T-helper 2 cell treated with Interferon-gamma antibody and Interleukin-4, amounts not matched to agents 100 ng/mL and 5 ng/mL, for 36 hours (primary cell): ENCODE data around the gene ROCK2. TPM values are rescaled to one million over a fixed set of nuclear protein-coding genes. Genes with fewer than 3 reads are reported as not detected.

Experiments
- intact Hi-C: fragments of 100-400 bp; cut with micrococcal nuclease; formaldehyde crosslinking; loops from one replicate; pipeline ENCODE4 v1.15.1; 2023
- total RNA-seq: library from RNA; stranded (reverse); gene quantifications from 2 replicates; pipeline ENCODE4 v1.2.3, GENCODE V29; 2022

ROCK2 gene
- total RNA-seq, 1 donor from 2014 or later: 21.5 TPM

- intact Hi-C loops: loop anchor here (5.0 to 10.0 kb wide), 2 partner anchors 205 to 342 kb away; no protein-coding TSS in a partner anchor
Observed at GRCh38 chr2:11239666-11240462, 104.6 kb downstream of the ROCK2 start.

- intact Hi-C loops: loop anchor here (5.0 to 10.0 kb wide), 2 partner anchors 206 to 343 kb away; no protein-coding TSS in a partner anchor
Observed at GRCh38 chr2:11239147-11239546, 105.3 kb downstream of the ROCK2 start.

- intact Hi-C loops: loop anchor here (5.0 to 10.0 kb wide), 2 partner anchors 208 to 345 kb away; no protein-coding TSS in a partner anchor
Observed at GRCh38 chr2:11237122-11237521, 107.3 kb downstream of the ROCK2 start.

GRCh38 chr2:11236335-11236734 lies 108.1 kb downstream of the ROCK2 start:
- intact Hi-C loops: loop anchor here (5.0 to 10.0 kb wide), 2 partner anchors 208 to 346 kb away; no protein-coding TSS in a partner anchor

- intact Hi-C loops: loop anchor here (5.0 to 10.0 kb wide), 2 partner anchors 209 to 347 kb away; no protein-coding TSS in a partner anchor
Observed at GRCh38 chr2:11235583-11235982, 108.9 kb downstream of the ROCK2 start.

- intact Hi-C loops: loop anchor here (10.0 kb wide), 1 partner anchor 210 kb away; no protein-coding TSS in a partner anchor
Observed at GRCh38 chr2:11234309-11234708, 110.1 kb downstream of the ROCK2 start.

- intact Hi-C loops: loop anchor here (10.0 kb wide), 1 partner anchor 214 kb away; no protein-coding TSS in a partner anchor
Observed at GRCh38 chr2:11231193-11231592, 113.2 kb downstream of the ROCK2 start.

GRCh38 chr2:11228692-11229091 lies 115.7 kb downstream of the ROCK2 start:
- intact Hi-C loops: no loop called here

- intact Hi-C loops: no loop called here
Observed at GRCh38 chr2:11227595-11227994, 116.8 kb downstream of the ROCK2 start.

GRCh38 chr2:11224887-11225286 lies 119.5 kb downstream of the ROCK2 start:
- intact Hi-C loops: no loop called here

- intact Hi-C loops: no loop called here
Observed at GRCh38 chr2:11222845-11223244, 121.6 kb downstream of the ROCK2 start.

- intact Hi-C loops: no loop called here
Observed at GRCh38 chr2:11220445-11220844, 124.0 kb downstream of the ROCK2 start.

GRCh38 chr2:11215407-11215806 lies 129.0 kb downstream of the ROCK2 start:
- intact Hi-C loops: no loop called here

GRCh38 chr2:11214770-11215169 lies 129.7 kb downstream of the ROCK2 start:
- intact Hi-C loops: no loop called here

- intact Hi-C loops: no loop called here
Observed at GRCh38 chr2:11213975-11214374, 130.5 kb downstream of the ROCK2 start.

- intact Hi-C loops: no loop called here
Observed at GRCh38 chr2:11213090-11213638, 131.3 kb downstream of the ROCK2 start.

GRCh38 chr2:11212645-11213044 lies 131.8 kb downstream of the ROCK2 start:
- intact Hi-C loops: no loop called here

- intact Hi-C loops: no loop called here
Observed at GRCh38 chr2:11208083-11208482, 136.4 kb downstream of the ROCK2 start.

GRCh38 chr2:11203480-11203879 lies 141.0 kb downstream of the ROCK2 start:
- intact Hi-C loops: no loop called here

- intact Hi-C loops: no loop called here
Observed at GRCh38 chr2:11201969-11202368, 142.5 kb downstream of the ROCK2 start.

GRCh38 chr2:11200651-11201050 lies 143.8 kb downstream of the ROCK2 start:
- intact Hi-C loops: no loop called here

GRCh38 chr2:11196246-11196645 lies 148.2 kb downstream of the ROCK2 start:
- intact Hi-C loops: no loop called here
